Measurements from ENCODE around the gene CDH22.

GRCh38 chr20:46270977-46271744 is 37.1 kb downstream of the CDH22 start:
- TF ChIP-seq CTCF (IDR thresholded peaks at IDR 0.05) (no peak), EZH2 (IDR thresholded peaks at IDR 0.05) (no peak)
